Vagina (tissue), 2 donors: ENCODE data around the gene ZNF207.
"Not testable (repeated sequence)": the region's sequence is repeated elsewhere in the genome, so short reads cannot be mapped to it uniquely, and the experiment has no call there.

ENCODE experiments used
- CTCF ChIP-seq, 3 experiments: fragments of 450-650 bp in 2 of 3; fragments of 200-600 bp in 1 of 3; sonication (generic) in 1 of 3; IDR thresholded peaks; one replicate each; pipeline ENCODE4 v1.5.1; 2017 to 2019; ENCODE audit warnings: antibody characterized with exemption in 3 of 3, mild to moderate bottlenecking in 2 of 3, moderate library complexity in 2 of 3
- POLR2AphosphoS5 ChIP-seq, 2 donors: sonication (generic); formaldehyde crosslinking; IDR thresholded peaks; one replicate each; pipeline ENCODE4 v1.9.0; 2017; ENCODE audit warnings: antibody characterized with exemption in 2 of 2, mild to moderate bottlenecking in 2 of 2, low read depth in 1 of 2; ENCODE audit not compliant: insufficient read depth in 1 of 2

GRCh38 chr17:32410085-32410484 is 60.1 kb downstream of the ZNF207 start:
- TF ChIP-seq POLR2AphosphoS5 (IDR thresholded peaks at IDR 0.05; ENCODE audit: insufficient read depth in 1 of 2, low read depth in 1 of 2); CTCF (IDR thresholded peaks at IDR 0.05): not testable (repeated sequence)
